Posterior vena cava (tissue), 2 donors: ENCODE measurements around the gene HNRNPA1. TPM values are rescaled to one million over a fixed set of nuclear protein-coding genes. Genes with fewer than 3 reads are reported as not detected.
"Not testable (repeated sequence)": the region's sequence is repeated elsewhere in the genome, so short reads cannot be mapped to it uniquely, and the experiment has no call there.

Experiments used
- DNase-seq: peaks from one replicate; pipeline ENCODE4 v3.0.0-alpha.2; 2020; ENCODE audit warnings: low spot score
- intact Hi-C, 2 donors: fragments of 100-400 bp; cut with DNase I; formaldehyde crosslinking; loops; one replicate each; pipeline versions ENCODE4 v1.14.1 to v1.14.2; 2022 to 2023
- total RNA-seq, 2 donors: library from RNA; stranded (reverse); fragmentation: NEBNext Ultra II Directional; extraction: Animal tissue kit (Norgen Biotek cat#: 25700); gene quantifications; one replicate each; pipeline ENCODE4 v1.2.1, GENCODE V29; 2021
- donor health status: DM: yes; HTN: yes; CAD: no.
- donor health status: DM: yes; HTN: yes; CAD: no.

Gene HNRNPA1
- total RNA-seq, 2 donors from 2014 or later: 503 to 615 TPM

DNA sequence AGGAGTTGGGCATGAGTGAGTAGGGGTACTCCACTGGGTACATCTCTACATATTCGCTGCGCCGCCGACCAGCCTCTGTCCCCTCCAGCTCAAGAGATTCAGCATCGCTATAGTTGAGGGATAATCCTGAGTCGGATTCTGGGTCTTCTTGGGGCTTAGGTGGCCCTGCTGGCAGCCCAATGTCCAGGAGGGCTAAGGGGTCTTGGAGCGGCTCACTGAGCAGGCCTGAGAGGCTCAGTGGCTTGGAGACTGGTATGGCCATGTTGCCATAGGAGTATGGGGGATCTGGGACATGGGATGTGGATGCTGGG is 12.4 kb downstream of the HNRNPA1 start:
- DNase-seq: no peak
- intact Hi-C loops: loop anchor here in 1 of 2 donors (10.0 kb wide), 1 partner anchor 72 kb away; the partner anchor contains the start of gene GPR84

DNA sequence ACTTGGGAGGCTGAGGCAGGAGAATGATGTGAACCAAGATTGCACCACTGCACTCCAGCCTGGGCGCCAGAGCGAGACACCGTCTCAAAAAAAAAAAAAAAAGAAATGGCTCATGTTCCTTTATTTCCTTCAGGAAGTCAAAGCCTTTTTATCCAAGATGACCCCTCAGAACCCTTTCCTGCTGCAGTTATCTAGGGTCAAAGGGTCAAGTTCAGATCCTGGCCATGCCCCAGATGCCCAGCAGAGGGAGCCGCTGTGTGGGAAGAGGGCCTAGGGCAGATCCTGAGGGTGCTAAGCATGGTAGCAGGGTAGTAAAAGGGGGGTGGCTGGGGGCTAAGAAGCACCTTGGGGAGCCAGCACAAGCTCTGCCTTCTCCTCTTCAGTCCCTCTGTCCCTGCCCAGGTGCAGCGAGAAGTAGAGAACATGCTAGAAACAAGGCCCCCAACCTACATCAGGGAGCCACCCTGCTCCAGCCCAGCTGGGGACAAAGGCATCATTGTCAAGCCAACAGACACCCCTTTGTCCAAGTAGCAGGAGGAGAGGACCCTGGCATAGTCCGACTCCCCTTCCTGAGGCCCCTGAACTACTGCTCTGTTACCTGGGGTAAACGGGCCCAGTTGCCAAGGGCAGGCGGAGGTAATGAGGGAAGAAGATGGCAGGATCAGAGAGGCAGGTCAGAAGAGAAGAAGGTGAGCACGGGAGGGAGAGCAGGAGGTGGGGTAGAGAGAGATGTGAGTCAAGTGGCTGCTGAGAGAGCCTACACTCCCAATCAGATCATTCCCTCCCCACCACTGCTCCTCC is 13.8 kb downstream of the HNRNPA1 start:
- DNase-seq: peak; percentile 85
- intact Hi-C loops: loop anchor here in 1 of 2 donors (10.0 kb wide), 1 partner anchor 70 kb away; the partner anchor contains the start of gene GPR84

DNA sequence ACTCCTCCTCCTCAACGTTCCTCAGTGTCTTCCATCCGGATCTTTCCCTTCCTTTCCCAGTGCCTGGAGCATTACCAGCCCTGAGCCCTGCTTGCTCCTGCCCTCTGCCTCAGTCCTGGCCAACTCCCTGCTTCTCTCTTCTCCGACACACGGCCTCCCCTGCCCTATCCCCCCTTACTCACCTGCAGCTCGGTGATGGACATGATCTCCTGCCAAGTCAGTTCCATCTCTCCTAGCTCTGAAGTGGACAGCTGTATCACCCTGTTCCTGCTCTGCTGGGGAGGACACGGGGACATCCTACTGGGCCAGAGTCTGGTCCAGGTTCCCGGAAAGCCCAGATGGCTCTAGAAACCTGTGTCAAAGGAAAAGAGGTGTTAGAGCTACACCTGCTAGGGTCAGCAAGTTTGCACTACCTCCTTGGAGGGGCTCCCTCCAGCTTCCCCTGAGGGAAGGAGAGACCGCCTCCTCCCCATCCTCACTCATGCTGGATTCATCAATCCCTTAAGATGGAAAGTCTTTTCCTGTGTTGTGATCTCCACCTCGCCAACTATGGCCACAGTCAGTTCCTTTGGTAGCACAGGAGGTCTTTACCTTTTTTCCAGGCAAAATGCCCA is 14.5 kb downstream of the HNRNPA1 start:
- DNase-seq: no peak
- intact Hi-C loops: loop anchor here in 1 of 2 donors (10.0 kb wide), 1 partner anchor 70 kb away; the partner anchor contains the start of gene GPR84

DNA sequence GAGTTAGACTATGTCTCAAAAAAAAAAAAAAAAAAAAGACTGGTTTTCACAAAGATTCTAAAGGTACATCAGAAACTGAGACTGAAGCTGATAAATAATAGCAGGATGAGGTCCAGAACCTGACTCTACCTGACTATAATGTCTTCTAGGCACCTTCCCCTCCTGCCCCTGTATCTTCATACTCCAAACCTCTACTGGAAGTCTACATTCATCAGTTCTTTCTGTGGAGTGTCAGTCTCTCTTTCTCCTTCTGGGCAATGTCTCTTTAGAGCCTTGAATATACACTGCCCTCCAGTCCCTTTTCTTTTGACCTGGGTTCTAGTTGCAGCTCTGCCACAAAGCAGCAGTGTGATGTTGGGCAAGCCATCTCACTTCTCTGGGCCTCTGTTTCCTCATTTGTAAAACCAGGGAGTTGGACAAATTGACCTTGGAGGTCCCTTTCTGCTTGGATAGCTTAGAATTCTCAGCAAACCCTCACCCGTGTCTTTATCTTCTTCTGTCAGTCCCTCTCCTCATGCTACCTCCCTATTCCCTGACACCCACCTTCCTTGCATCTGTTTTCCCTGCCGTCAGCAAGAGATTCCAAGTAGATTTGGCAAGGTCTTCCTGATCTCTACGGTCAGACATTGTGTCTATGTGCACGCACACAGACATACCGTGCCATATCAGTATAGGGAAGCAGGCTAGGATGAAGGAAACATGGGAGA is 16.0 kb downstream of the HNRNPA1 start:
- intact Hi-C loops: loop anchor here in 1 of 2 donors (10.0 kb wide), 1 partner anchor 68 kb away; the partner anchor contains the start of gene GPR84
- DNase-seq: no peak

DNA sequence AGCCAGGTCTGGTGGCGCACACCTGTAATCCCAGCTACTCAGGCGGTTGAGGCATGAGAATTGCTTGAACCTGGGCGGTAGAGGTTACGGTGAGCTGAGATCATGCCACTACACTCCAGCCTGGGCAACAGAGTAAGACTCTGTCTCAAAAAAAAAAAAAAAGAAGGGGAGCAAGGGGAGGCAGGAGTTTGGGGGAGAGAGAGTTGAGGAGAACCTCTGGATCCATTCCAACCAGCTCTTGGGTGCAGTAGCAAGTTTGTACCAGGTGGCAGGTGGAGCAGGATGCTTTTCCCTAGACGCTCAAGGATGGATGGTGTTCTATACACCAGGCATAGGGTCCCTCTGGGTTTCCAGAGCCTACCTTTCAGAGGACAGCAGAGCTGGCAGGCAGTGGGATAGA is 18.4 kb downstream of the HNRNPA1 start:
- peak; percentile 3 for DNase-seq
- intact Hi-C loops: loop anchor here in 1 of 2 donors (10.0 kb wide), 1 partner anchor 66 kb away; the partner anchor contains the start of gene GPR84

DNA sequence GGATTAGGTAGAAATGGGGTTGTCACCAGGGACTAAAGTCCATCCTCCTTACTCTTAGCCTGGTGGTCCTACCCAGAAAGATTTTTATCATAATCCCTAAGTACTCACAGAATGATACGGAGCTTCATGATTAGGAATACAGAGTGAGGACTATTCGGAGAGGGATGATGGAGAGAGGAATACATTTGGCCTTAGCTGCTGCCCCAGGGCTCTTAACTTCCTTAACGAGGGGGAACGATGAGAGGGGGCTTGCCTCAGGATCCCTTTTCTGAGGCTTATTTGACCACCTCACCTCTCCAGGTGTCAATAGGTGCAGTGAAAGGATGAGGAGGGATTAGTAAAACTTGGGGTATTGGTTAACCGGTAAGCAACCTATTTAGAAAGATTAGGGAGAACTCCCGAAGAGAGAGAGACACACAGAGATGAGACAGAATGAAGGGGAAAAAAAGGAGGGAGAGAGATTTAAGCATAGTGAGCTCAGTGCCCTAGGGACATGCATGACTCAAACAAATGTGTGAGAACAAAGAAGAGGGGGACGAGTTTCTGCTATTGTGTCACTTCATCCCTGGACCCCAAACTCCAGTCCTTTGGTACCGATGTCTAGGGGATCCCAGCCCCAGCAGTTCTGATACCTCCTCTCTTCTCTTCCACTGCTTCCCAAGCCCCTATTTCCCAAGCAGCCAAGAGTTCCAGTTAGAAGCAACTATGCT is 19.1 kb downstream of the HNRNPA1 start:
- peak; percentile 8 for DNase-seq
- intact Hi-C loops: loop anchor here in 1 of 2 donors (10.0 kb wide), 1 partner anchor 65 kb away; the partner anchor contains the start of gene GPR84

DNA sequence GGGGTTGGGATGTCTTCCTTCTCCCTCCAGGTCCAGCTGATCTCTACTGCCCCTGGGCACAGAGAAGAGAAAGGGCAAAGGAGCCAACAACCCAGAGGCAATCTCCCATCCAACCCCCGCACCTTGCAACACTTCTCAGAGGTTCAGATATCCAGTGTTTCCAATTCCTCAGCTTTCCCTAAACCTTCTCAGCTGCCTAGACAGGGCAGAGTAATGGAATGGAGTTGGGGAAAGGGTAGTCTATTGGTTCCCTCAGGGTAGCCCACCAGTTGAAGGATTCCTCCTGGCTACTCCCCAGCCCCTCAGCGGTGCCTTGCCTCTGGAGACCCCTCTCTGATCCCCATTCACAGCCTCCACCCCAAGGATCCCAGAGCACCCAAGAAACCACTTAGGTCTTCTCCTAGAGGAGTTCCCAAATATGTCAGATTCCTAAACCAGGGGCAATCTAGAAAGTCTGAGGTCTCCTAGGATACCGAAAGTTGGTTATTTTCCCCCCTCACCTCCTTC is 19.8 kb downstream of the HNRNPA1 start:
- peak; percentile 25 for DNase-seq
- intact Hi-C loops: no loop called here

DNA sequence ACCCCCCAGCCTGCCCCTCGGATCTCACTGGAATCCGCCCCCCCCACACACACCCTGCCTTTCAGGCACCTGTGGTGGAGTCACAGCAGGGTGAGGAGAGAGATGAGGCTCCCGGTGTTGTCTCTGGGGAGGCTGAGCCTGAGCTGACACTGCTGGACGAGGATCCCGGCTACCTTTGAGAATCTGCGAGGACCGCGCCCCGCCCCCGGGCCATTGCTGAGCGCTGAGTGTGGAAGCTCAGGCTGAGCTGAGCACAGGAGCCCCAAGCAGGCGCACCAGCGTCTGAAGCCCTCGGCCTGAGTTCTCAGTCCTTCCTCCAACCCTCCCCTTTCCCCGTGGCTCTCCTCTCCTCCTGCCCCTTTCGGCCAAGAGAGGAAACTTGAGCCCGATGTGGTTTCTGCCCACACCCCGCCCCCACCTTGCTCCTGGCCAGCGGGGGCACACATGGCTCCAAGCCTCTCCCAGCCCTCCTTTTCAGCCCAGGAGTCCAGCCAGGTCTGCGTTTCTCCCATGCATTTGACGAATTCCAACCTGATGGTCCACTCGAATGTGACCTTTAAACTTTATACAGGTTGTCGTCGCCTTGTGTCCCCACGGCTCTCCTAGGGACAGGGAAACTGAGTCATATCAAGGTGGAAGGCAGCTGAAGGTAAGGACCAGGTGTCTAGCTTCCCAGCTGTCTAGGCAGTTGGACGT is 20.4 kb downstream of the HNRNPA1 start, which contains the start of gene NFE2:
Gene NFE2, minus strand, starts transcription at position 284 of the 696 bp plus-strand sequence. CDS start 5,767 bp downstream, outside the sequence.
- DNase-seq: peak; percentile 88

DNA sequence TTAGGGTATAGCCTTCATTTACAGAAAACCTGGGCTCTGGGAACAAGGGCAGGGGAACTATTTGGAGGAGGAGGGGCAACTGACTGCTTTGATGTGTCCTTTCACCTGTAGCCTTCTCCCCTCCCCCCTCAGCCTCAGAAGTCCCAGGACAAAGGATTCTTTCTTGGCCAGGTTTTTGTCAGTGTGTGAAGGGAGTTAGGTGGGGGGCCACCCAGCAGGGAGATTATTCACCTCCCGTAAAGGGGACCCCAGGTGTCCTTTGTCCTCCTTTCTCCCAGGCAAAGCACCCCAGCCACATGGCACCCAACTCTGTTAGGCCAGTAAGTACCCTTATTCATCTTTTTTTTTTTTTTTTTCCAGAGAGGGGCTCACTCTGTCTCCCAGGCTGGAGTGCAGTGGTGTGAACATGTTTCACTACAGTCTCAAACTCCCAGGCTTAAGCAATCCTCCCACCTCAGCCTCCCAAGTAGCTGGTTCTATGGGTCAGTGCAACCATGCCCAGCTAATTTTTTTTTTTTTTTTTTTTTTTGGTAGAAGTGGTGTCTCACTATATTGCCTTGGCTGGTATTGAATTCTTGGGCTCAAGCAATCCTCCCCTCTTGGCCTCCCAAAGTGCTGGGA is 21.0 kb downstream of the HNRNPA1 start:
- intact Hi-C loops: no loop called here
- peak; percentile 35 for DNase-seq

More for the DNA sequence above, 20.4 kb downstream of the HNRNPA1 start, which contains the start of gene NFE2:
- intact Hi-C loops: no loop called here

DNA sequence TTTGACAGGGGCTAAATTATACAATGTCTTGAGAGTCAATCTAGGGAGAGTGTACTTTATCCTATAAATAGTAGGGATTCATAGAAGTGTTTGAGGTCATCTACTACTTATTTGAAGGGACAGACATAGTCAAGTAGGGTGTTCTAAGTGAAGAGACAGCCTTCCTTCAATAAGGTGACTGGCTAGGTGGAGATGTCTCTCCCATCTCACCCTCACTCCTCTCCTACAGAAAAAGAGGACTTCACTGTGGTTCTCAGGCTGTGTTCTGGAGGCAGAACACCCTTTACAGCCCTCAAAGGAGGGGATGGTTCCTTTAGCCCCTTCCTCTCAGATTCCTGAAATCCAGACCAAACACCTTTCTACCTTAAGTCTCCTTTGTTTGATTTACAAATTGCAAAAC is 23.1 kb downstream of the HNRNPA1 start:
- DNase-seq: no peak
- intact Hi-C loops: no loop called here

DNA sequence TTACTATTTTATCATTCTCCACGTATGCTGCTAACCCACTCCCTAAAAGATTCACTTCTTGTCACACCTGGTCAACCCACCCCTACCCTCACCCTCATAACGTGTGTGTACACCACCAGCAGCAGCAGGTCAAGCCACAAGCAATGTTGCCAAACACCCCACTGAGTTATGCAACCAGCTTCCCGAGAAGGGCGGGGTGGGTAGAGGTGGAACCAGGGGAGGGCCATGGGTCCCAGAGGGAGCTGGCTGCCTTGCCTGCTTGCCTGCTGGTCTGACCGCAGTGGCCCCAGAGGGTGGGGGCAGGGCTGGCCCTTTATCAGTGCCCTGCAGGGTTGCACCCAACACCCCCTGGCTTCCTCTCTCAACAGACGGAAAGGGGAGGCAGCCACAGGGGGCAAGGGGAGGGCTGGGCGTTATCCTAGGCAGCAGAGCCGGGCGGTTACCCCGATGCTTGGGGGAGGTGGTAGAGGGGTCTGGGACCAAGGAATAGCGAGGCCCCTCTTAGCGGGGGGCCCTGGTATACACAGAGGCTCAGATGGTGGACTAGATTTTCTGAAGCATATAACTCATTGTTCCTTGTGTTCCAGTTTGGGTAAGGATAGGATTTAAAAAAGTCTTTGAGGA is 23.8 kb downstream of the HNRNPA1 start:
- DNase-seq: peak; percentile 88
- intact Hi-C loops: no loop called here

DNA sequence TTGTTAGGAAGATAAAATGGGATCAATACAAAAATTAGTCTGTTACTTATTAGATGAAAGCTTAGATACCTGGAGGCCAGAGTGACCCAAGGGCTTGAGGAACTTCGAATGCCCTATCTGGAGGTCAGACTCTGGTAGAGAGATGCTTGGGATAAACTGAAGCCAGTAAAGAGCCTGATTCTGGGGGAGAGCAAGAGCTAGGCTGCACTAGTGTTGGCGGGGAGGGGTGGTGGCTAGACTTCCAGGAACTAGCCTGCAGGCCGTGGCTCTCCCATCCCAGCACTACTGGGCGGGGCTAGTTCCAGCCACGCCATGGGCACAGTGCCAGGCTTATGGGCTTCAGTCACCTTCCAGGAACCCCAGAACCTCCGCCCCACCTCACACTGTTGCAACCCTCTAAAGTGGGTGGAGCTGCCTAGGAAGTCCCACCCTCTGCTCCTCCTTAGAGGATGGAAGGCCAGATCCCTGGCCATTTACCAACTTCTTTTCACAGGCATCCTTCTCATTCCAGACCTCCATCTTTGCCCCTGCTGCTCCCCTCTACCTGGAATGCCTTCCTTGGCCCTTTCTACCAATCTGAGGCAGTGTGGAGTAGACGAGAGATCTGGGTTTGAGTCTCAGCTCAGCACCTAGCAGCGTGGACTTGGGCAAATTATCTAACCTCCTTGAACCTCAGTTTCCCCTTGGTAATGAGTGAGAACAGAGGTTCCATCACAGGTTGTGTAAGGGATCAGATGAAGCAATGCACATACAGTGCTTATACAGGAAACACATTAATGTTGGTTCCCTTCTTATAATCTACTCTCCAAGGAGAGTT is 26.6 kb downstream of the HNRNPA1 start:
- DNase-seq: peak; percentile 96
- intact Hi-C loops: no loop called here

DNA sequence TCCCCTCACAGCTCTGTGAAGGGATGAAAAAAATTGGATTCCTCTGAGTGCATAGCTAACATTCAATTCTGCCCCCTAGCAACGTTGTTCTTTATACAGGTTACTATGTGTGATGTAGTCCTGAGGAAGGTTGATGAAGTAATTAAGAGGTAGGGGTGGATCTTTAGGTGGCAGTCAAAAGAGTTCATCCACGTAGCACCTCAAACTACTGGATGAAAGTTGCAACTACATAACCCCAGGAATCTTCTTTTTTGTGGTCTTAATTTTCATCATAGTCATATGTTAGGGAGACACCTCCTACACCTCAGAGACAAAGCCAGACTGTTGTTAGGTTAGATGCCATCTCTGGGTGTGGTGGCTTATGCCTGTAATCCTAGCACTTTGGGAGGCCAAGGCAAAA is 30.5 kb downstream of the HNRNPA1 start:
- DNase-seq: no peak
- intact Hi-C loops: no loop called here

DNA sequence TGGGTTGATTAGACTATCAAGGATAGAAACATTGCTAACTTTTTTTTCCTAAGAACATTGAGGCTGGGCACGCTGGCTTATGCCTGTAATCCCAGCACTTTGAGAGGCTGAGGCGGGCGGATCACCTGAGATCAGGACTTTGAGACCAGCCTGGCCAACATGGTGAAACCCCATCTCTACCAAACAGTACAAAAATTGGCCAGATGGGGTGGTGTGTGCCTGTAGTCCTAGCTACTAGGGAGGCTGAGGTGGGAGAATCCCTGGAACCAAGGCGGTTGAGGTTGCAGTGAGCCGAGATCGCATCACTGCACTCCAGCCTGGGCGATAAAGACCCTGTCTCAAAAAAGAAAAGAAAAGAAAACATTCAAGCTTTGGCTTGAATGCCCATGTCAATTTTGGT is 31.8 kb downstream of the HNRNPA1 start:
- intact Hi-C loops: not testable (repeated sequence)
- DNase-seq: peak; percentile 43

DNA sequence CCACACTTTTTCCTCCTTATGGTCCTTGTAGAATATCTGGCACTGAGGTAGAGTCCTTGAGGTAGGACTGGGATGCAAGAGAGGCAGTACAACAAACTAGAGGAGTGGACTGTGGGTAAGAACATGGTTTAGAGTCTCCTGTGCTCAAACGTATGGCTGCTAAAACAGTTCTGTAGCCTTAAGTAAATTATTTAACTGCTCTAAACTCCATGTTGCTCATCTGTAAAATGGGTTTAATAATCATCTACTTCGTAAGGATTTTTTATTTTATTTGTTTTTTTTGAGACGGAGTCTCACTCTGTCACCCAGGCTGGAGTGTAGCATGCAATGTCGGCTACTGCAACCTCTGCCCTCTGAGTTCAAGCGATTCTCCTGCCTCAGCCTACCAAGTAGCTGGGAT is 40.8 kb downstream of the HNRNPA1 start:
- DNase-seq: no peak
- intact Hi-C loops: no loop called here

DNA sequence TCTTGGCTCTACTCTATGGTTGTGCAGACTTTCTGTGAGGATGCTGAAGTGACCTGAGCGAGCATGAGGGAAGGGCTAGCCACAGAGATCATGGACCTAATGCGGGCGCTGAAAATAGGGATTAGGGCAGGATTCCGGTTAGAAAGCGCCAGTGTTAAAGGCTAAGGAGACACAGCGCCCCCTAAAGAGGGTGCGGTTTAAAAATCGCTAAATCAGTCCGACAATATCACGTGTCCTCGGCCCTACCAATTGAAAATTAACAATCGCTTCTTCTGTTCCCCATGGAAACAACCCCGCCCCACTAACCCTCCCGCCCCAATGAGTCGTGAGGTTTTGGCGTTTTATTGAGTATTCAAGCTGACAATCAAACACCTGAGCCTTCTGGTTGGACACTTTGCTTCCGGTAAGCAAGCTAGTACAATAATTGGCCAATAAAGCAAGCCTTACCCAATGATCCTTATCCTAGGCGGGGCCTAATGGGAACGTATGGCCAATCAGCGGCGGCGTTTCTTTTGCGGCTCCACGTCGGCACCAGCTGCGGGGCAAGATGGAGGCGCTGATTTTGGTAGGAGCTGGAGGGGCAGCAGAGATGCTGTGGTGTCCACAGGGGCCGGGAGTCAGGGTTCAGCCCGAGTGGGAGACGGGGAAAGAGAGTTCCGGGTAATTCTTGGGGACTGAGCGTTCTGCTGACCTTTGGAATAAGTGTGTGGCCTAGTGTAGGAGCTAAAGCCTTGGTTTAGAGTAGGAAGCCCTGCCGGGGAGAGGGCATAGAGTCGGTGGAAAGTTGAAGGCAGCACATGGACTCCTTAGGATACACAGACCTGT is 44.3 kb downstream of the HNRNPA1 start, which contains the start of gene COPZ1:
Gene COPZ1, plus strand, starts transcription at position 515 of the 825 bp plus-strand sequence. Its CDS starts 33 bp downstream, at position 548.
- intact Hi-C loops: loop anchor here in 1 of 2 donors (5.0 kb wide), 1 partner anchor 688 kb away; no protein-coding TSS in a partner anchor

More for the DNA sequence above, 44.3 kb downstream of the HNRNPA1 start, which contains the start of gene COPZ1:
- peak; percentile 98 for DNase-seq
